Activated CD8-positive, alpha-beta memory T cell treated with anti-CD3 and anti-CD28 coated beads for 48 hours (primary cell): ENCODE measurements around the gene BSX.

ENCODE experiments used
- DNase-seq, 3 experiments: peaks; one replicate each; pipeline ENCODE4 v3.0.0-alpha.2; 2020; ENCODE audit warnings: low read depth in 2 of 3, low spot score in 2 of 3

The BSX gene

GRCh38 chr11:122963961-122964360 is 17.7 kb downstream of the BSX start:
- no peak for DNase-seq

DNA sequence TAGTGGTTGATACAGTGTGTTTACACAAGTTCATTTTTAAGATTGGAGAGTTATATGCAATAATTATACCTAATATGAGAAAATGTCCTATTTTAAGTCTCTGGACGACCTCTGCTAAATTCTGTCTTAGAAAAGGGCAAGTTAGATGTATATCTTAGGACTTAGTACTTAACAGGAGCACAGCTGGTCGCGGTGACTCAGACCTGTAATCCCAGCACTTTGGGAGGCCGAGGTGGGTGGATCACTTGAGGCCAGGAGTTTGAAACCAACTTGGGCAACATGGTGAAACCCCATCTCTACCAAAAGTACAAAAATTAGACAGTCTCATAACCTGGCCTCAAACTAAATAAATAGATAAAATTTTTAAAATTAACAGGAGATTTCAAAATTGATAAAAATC is 27.2 kb downstream of the BSX start:
- DNase-seq, result no peak

- DNase-seq, result no peak
Observed at GRCh38 chr11:122951211-122951610, 30.4 kb downstream of the BSX start.

- no peak for DNase-seq
Observed at GRCh38 chr11:122938557-122938956, 43.1 kb downstream of the BSX start.

GRCh38 chr11:122937983-122938382 is 43.7 kb downstream of the BSX start:
- DNase-seq, result no peak

DNA sequence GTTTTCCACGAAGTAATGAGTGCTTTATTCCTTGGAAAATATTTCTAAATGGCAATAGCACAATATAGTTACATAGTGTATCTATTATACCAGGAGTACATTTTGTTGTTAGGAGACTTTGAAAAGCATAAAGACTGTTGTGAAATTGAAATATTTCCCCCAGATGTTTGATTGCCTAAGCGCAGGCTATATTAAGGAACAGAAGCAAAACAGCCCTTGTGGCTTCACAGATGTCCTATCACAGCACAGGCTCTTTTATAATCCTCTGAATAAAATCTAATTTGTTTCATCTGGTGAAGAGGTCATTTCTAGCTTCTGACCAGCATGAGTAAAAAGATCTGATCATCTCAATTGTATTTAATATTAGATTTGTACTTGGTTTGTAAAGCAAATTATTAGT is 48.2 kb downstream of the BSX start:
- DNase-seq, result no peak

DNA sequence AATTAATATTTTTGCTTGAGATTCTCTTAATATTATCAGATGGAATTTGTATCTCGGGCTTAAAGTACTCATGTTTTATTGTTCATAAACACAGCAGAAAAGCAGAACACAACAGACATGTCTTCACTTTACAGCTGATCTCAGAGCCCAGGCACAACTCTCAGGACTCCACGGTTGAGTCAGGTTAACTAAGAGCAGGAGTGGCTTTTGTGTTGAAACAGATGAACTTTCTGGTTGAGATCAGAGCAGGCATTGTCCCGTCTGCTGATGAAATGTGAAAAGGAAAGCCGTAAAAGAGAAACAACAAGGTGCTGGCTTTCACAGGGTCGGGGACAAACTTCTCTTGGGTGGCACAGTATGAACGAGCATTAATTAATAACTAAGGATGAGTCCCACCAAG is 50.1 kb downstream of the BSX start:
- DNase-seq, result no peak
